Upper lobe of right lung (tissue), 1 donor: ENCODE data around the gene OTUD1. TPM values are rescaled to one million over a fixed set of nuclear protein-coding genes. Genes with fewer than 3 reads are reported as not detected.

Experiments used
- ATAC-seq: fragments of 200-7000 bp; cut with Tn5 transposase; one replicate; pipeline ENCODE4 v1.9.1; 2020; ENCODE audit warnings: mild to moderate bottlenecking, moderate library complexity
- DNase-seq: peaks from one replicate; pipeline ENCODE4 v3.0.0-alpha.2; 2020
- H3K27ac ChIP-seq: fragments of 200-600 bp; one replicate; pipeline ENCODE4 v1.8.0; 2022
- H3K27me3 ChIP-seq: fragments of 200-600 bp; one replicate; pipeline ENCODE4 v1.8.0; 2022; ENCODE audit warnings: mild to moderate bottlenecking
- H3K36me3 ChIP-seq: fragments of 200-600 bp; one replicate; pipeline ENCODE4 v1.8.0; 2022
- H3K4me1 ChIP-seq: fragments of 200-600 bp; one replicate; pipeline ENCODE4 v1.8.0; 2022
- H3K4me3 ChIP-seq: fragments of 200-600 bp; one replicate; pipeline ENCODE4 v1.8.0; 2022; ENCODE audit warnings: mild to moderate bottlenecking
- H3K9me3 ChIP-seq: fragments of 200-600 bp; one replicate; pipeline ENCODE4 v1.8.0; 2022
- CTCF ChIP-seq: fragments of 200-600 bp; IDR thresholded peaks from one replicate; pipeline ENCODE4 v1.8.0; 2022; ENCODE audit warnings: antibody characterized with exemption
- intact Hi-C: fragments of 100-400 bp; cut with DNase I; formaldehyde crosslinking; loops from one replicate; pipeline ENCODE4 v1.11.0; 2022
- microRNA-seq: library from miRNA; unstranded; fragments of <30 nt; microRNA quantifications from one replicate; pipeline ENCODE4 v1.2.0, GENCODE V29; 2020; ENCODE audit warnings: borderline microRNAs expressed
- total RNA-seq: library from RNA; stranded (reverse); fragmentation: NEBNext Ultra II Directional; extraction: Animal tissue kit (Norgen Biotek cat#: 25700); gene quantifications from one replicate; pipeline ENCODE4 v1.2.1, GENCODE V29; 2021
- donor health status: DM: no; HTN: yes; CAD: no; lungs with severe emphysema.

The OTUD1 gene
- total RNA-seq, 1 donor from 2014 or later = 29.4 TPM

- H3K4me1 ChIP-seq = no peaks in the 10 kb centered on the region
- H3K9me3 ChIP-seq = no peaks in the 10 kb centered on the region
- no peak overlapping the region for H3K4me3 ChIP-seq
- DNase-seq = no peak
- no peak for TF ChIP-seq CTCF
- no peak for ATAC-seq
- H3K27ac ChIP-seq = no peak overlapping the region
- no peaks in the 10 kb centered on the region for H3K36me3 ChIP-seq
- no peaks in the 10 kb centered on the region for H3K27me3 ChIP-seq
- intact Hi-C loops = no loop called here
Observed at GRCh38 chr10:23479798-23480473, 41.1 kb downstream of the OTUD1 start.

GRCh38 chr10:23481363-23481961 lies 42.6 kb downstream of the OTUD1 start:
- H3K27me3 ChIP-seq = no peaks in the 10 kb centered on the region
- H3K9me3 ChIP-seq = no peaks in the 10 kb centered on the region
- no peak for ATAC-seq
- no peaks in the 10 kb centered on the region for H3K36me3 ChIP-seq
- H3K27ac ChIP-seq = no peak overlapping the region
- no peaks in the 10 kb centered on the region for H3K4me1 ChIP-seq
- no peak overlapping the region for H3K4me3 ChIP-seq
- TF ChIP-seq CTCF = no peak
- DNase-seq = no peak
- intact Hi-C loops = no loop called here

GRCh38 chr10:23490115-23490514 lies 51.2 kb downstream of the OTUD1 start:
- H3K9me3 ChIP-seq = no peaks in the 10 kb centered on the region
- intact Hi-C loops = no loop called here
- H3K4me3 ChIP-seq = no peak overlapping the region
- no peak overlapping the region for H3K27ac ChIP-seq
- no peak for ATAC-seq
- H3K27me3 ChIP-seq = no peaks in the 10 kb centered on the region
- TF ChIP-seq CTCF = no peak
- H3K36me3 ChIP-seq = no peaks in the 10 kb centered on the region
- H3K4me1 ChIP-seq = no peaks in the 10 kb centered on the region
- DNase-seq = no peak

Small RNA genes within 50 kb of the gene (microRNA-seq; reads per million reads assigned to microRNA genes)
- gene MIR1254-2 = not detected

Other genes with a start within 250 kb of the OTUD1 start
- gene PTF1A, start 246.8 kb upstream of the OTUD1 start, total RNA-seq = not detected
- gene C10orf67, start 94.3 kb upstream of the OTUD1 start, total RNA-seq = 1.6 TPM